Smooth muscle cell (in vitro differentiated cells): ENCODE results near the gene TNC. TPM values are rescaled to one million over a fixed set of nuclear protein-coding genes. Genes with fewer than 3 reads are reported as not detected.

Experiments
- DNase-seq: peaks from one replicate; lab custom pipeline; 2025; ENCODE audit not compliant: unreplicated experiment; lab: John Stamatoyannopoulos, UW
- H2AFZ ChIP-seq: fragments of 200-600 bp; sonication (generic); 2 replicates; pipeline ENCODE4 v1.6.0; 2016; ENCODE audit warnings: antibody characterized with exemption, low read depth, mild to moderate bottlenecking
- H3F3A ChIP-seq: fragments of 200-600 bp; sonication (generic); 2 replicates; pipeline ENCODE4 v1.6.0; 2017; ENCODE audit warnings: antibody characterized with exemption, low read depth
- H3K27ac ChIP-seq: fragments of 200-600 bp; sonication (generic); 2 replicates; pipeline ENCODE4 v1.5.1; 2016; ENCODE audit warnings: low read depth, mild to moderate bottlenecking
- H3K27me3 ChIP-seq: fragments of 200-600 bp; sonication (generic); 2 replicates; pipeline ENCODE4 v1.6.1; 2016; ENCODE audit warnings: low read depth, mild to moderate bottlenecking
- H3K36me3 ChIP-seq: fragments of 200-600 bp; sonication (generic); 2 replicates; pipeline ENCODE4 v1.5.1; 2016; ENCODE audit warnings: low read depth
- H3K4me1 ChIP-seq: fragments of 200-600 bp; sonication (generic); 2 replicates; pipeline ENCODE4 v1.5.1; 2016; ENCODE audit warnings: low read depth
- H3K4me2 ChIP-seq: fragments of 200-600 bp; sonication (generic); 2 replicates; pipeline ENCODE4 v1.6.0; 2016; ENCODE audit warnings: mild to moderate bottlenecking
- H3K4me3 ChIP-seq: fragments of 200-600 bp; sonication (generic); 2 replicates; pipeline ENCODE4 v1.5.1; 2016; ENCODE audit warnings: mild to moderate bottlenecking
- H3K79me2 ChIP-seq: fragments of 200-600 bp; sonication (generic); 2 replicates; pipeline ENCODE4 v1.6.0; 2016; ENCODE audit warnings: low read depth, mild to moderate bottlenecking
- H3K9ac ChIP-seq: fragments of 200-600 bp; sonication (generic); 2 replicates; pipeline ENCODE4 v1.6.0; 2016; ENCODE audit warnings: low read depth
- H3K9me3 ChIP-seq: fragments of 200-600 bp; sonication (generic); replicated peaks from 2 replicates; pipeline ENCODE4 v1.5.1; 2016; ENCODE audit warnings: low read depth
- H4K20me1 ChIP-seq: fragments of 200-600 bp; sonication (generic); 2 replicates; pipeline ENCODE4 v1.6.0; 2016; ENCODE audit warnings: low read depth
- CTCF ChIP-seq: fragments of 200-600 bp; sonication (generic); IDR thresholded peaks from 2 replicates; pipeline ENCODE4 v1.5.1; 2017; ENCODE audit warnings: borderline replicate concordance, mild to moderate bottlenecking, antibody characterized with exemption; ENCODE audit not compliant: insufficient read depth, poor library complexity, severe bottlenecking
- WGBS: methylation state at CpG from one replicate; pipeline ENCODE4 v1.1.7; 2016; ENCODE audit warnings: low lambda C conversion rate; 5-methylcytosine and 5-hydroxymethylcytosine counted together
- polyA plus RNA-seq: library from polyadenylated mRNA; unstranded; fragments of >200 nt; fragmentation: Nextera tagmentation; extraction: Ambion mirVana; gene quantifications from 2 replicates; pipeline ENCODE4 v1.2.1, GENCODE V29; 2016
- total RNA-seq: library from RNA; depleted of rRNA; stranded (reverse); fragments of >200 nt; gene quantifications from 2 replicates; pipeline ENCODE4 v1.2.3, GENCODE V29; 2014

The TNC gene
- total and polyA plus RNA-seq, 2 experiments from 2014 or later = 567 to 581 TPM

DNA sequence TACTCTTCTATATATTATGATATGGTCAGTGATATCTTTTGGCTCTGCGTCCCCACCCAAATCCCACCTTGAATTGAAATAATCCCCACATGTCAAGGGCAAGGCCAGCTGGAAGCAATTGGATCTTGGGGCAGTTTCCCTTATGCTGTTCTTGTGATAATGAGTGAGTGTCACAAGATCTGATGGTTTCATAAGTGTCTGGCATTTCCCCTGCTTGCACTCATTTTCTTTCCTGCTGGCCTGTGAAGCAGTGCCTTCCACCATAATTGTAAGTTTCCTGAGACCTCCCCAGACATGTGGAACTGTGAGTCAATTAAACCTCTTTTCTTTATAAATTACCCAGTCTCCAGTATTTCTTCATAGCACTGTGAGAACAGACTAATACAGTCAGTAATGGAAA, 45.0 kb upstream of the TNC start:
- whole genome bisulfite sequencing = 88% methylated on average over 1 of the region's 1 CpG
- peaks cover 31% of the 10 kb centered on the region for H3F3A ChIP-seq
- H3K36me3 ChIP-seq = no peaks in the 10 kb centered on the region
- H3K9me3 ChIP-seq = no peaks in the 10 kb centered on the region
- H3K4me1 ChIP-seq = no peaks in the 10 kb centered on the region
- TF ChIP-seq CTCF = no peak
- H3K79me2 ChIP-seq = no peaks in the 10 kb centered on the region
- H3K27ac ChIP-seq = no peak overlapping the region
- no peak overlapping the region for H3K4me2 ChIP-seq
- H3K27me3 ChIP-seq = no peaks in the 10 kb centered on the region
- no peak overlapping the region for H2AFZ ChIP-seq
- H3K9ac ChIP-seq = no peak overlapping the region
- no peak for DNase-seq
- H3K4me3 ChIP-seq = no peak overlapping the region
- no peaks in the 10 kb centered on the region for H4K20me1 ChIP-seq

GRCh38 chr9:115161446-115161845, 43.5 kb upstream of the TNC start:
- H4K20me1 ChIP-seq = no peaks in the 10 kb centered on the region
- no peak overlapping the region for H2AFZ ChIP-seq
- H3K36me3 ChIP-seq = no peaks in the 10 kb centered on the region
- H3K4me3 ChIP-seq = no peak overlapping the region
- H3F3A ChIP-seq = peaks cover 41% of the 10 kb centered on the region
- no peak overlapping the region for H3K27ac ChIP-seq
- TF ChIP-seq CTCF = no peak
- no peaks in the 10 kb centered on the region for H3K4me1 ChIP-seq
- no peak for DNase-seq
- no peak overlapping the region for H3K9ac ChIP-seq
- H3K79me2 ChIP-seq = no peaks in the 10 kb centered on the region
- WGBS = 23% methylated on average over 1 of the region's 1 CpG
- H3K9me3 ChIP-seq = no peaks in the 10 kb centered on the region
- H3K27me3 ChIP-seq = no peaks in the 10 kb centered on the region
- no peak overlapping the region for H3K4me2 ChIP-seq

DNA sequence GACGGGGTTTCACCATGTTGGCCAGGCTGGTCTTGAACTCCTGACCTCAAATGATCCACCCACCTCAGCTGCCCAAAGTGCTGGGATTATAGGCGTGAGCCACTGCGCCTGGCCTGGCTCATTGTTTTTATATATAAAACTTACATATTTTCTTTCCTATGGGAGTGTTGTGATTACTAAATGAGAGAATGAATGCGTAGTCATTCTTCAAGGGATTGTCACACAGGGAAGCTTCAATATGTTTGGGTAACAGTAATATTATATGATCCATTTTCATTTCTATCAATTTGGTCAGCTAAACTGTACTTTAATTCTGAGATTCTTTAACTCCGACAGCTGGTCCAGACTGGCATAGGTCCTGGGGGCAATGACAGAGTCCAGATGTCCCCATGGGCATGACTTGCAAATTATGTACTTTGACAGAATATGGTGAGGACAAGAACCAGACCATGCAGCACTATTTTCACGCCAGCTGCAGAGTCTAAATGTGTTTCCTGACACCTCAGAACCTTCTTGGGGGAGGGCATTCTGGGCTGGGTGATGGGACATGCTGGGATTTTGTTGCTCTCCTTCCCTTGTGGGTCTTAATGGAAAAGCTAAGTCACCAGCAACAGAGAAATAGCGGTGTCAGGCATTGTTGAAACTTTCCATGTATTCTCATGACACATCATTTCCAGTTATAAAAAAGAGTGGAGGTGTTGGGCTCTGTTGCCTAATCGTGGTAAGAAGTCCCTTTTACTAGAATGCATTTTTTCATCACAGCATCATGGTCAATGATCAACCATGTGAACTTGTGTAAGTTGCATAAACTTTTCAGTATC, 40.9 kb upstream of the TNC start:
- Histone ChIP-seq H3K4me1 (no peaks in the 10 kb centered on the region), H3K79me2 (no peaks in the 10 kb centered on the region), H3K9me3 (no peaks in the 10 kb centered on the region), H3F3A (peaks cover 27% of the 10 kb centered on the region), H3K27ac (peak overlapping the region; percentile 50), H4K20me1 (no peaks in the 10 kb centered on the region), H3K27me3 (no peaks in the 10 kb centered on the region), H2AFZ (no peak overlapping the region), H3K4me3 (no peak overlapping the region), H3K36me3 (no peaks in the 10 kb centered on the region), H3K9ac (no peak overlapping the region), H3K4me2 (no peak overlapping the region)
- DNase-seq = no peak
- WGBS = 38% methylated on average over 8 of the region's 8 CpGs
- no peak for TF ChIP-seq CTCF

DNA sequence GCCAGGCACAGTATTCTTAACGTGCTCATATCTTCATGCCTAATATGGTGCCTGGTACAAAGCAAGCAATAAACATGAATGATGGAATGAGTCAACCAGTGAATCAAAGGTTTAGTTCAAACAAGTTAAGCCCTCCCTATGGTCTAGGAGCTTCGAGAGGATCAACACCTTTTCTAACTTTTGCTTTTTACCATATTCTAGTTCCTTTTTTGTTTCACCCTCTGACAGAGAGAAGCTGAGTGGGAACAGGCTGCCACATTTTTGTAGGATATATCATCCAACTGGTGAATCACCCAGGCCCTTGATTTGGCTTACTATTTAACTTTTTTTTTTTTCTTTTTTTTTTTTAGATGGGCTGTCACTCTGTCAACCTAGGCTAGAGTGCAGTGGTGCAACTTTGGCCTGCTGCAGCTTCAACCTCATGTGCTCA, 39.3 kb upstream of the TNC start:
- no peak overlapping the region for H2AFZ ChIP-seq
- H3K27me3 ChIP-seq = no peaks in the 10 kb centered on the region
- no peaks in the 10 kb centered on the region for H4K20me1 ChIP-seq
- H3K36me3 ChIP-seq = no peaks in the 10 kb centered on the region
- 0% methylated on average over 2 of the region's 2 CpGs for WGBS
- no peak for TF ChIP-seq CTCF
- H3K4me1 ChIP-seq = no peaks in the 10 kb centered on the region
- no peak overlapping the region for H3K4me3 ChIP-seq
- H3K9ac ChIP-seq = no peak overlapping the region
- DNase-seq = no peak
- peak overlapping the region; percentile 30 for H3K4me2 ChIP-seq
- H3K27ac ChIP-seq = peak overlapping the region; percentile 65
- no peaks in the 10 kb centered on the region for H3K79me2 ChIP-seq
- no peaks in the 10 kb centered on the region for H3K9me3 ChIP-seq
- H3F3A ChIP-seq = peaks cover 27% of the 10 kb centered on the region
